Vagina (tissue), 2 donors: ENCODE data around the gene KIF16B.

ENCODE experiments used
- CTCF ChIP-seq, 3 experiments: fragments of 450-650 bp in 2 of 3; fragments of 200-600 bp in 1 of 3; sonication (generic) in 1 of 3; IDR thresholded peaks; one replicate each; pipeline ENCODE4 v1.5.1; 2017 to 2019; ENCODE audit warnings: antibody characterized with exemption in 3 of 3, mild to moderate bottlenecking in 2 of 3, moderate library complexity in 2 of 3
- POLR2A ChIP-seq, 2 donors: fragments of 450-650 bp; IDR thresholded peaks; one replicate each; pipeline ENCODE4 v1.6.1; 2017; ENCODE audit warnings: antibody characterized with exemption in 2 of 2, mild to moderate bottlenecking in 2 of 2, moderate library complexity in 2 of 2
- POLR2AphosphoS5 ChIP-seq, 2 donors: sonication (generic); formaldehyde crosslinking; IDR thresholded peaks; one replicate each; pipeline ENCODE4 v1.9.0; 2017; ENCODE audit warnings: antibody characterized with exemption in 2 of 2, mild to moderate bottlenecking in 2 of 2, low read depth in 1 of 2; ENCODE audit not compliant: insufficient read depth in 1 of 2

- TF ChIP-seq POLR2A (IDR thresholded peaks at IDR 0.05) (no peak), POLR2AphosphoS5 (IDR thresholded peaks at IDR 0.05; ENCODE audit: insufficient read depth in 1 of 2, low read depth in 1 of 2) (no peak), CTCF (IDR thresholded peaks at IDR 0.05) (no peak)
Measured at GRCh38 chr20:16283307-16283706, 289.9 kb downstream of the KIF16B start.
